Smooth muscle cell of the pulmonary artery (primary cell): ENCODE measurements around the gene AKTIP. TPM values are rescaled to one million over a fixed set of nuclear protein-coding genes. Genes with fewer than 3 reads are reported as not detected.

Experiments used
- total RNA-seq: library from RNA; depleted of rRNA; stranded (reverse); fragments of >200 nt; gene quantifications from 2 replicates; pipeline ENCODE4 v1.2.3, GENCODE V29; 2014

The AKTIP gene
- 24.4 and 27.4 TPM in 2 replicates for total RNA-seq

GRCh38 chr16:53502331-53503269 is at the start of gene AKTIP:
AKTIP (minus strand) TSS chr16:53503209; CDS start chr16:53500259, 2,950 bp downstream.

Other genes with a start within 250 kb of the AKTIP start
- gene RBL2, start 68.7 kb downstream of the AKTIP start, total RNA-seq = 41.6 and 57.7 TPM in 2 replicates
- gene RPGRIP1L, start 200.7 kb upstream of the AKTIP start, total RNA-seq = 14.8 and 15.3 TPM in 2 replicates
- 117 and 124 TPM in 2 replicates for gene FTO, start 200.9 kb upstream of the AKTIP start, total RNA-seq